Left lung (tissue), 10 donors: Measurements from ENCODE around the gene TWIST2. TPM values are rescaled to one million over a fixed set of nuclear protein-coding genes. Genes with fewer than 3 reads are reported as not detected.

Experiments used
- ATAC-seq: fragments of 200-7000 bp; cut with Tn5 transposase; one replicate; pipeline ENCODE4 v1.9.1; 2020; ENCODE audit warnings: moderate library complexity
- DNase-seq, 4 donors: peaks; one replicate each; pipeline ENCODE4 v3.0.0-alpha.2; 2013 to 2020
- H3K27ac ChIP-seq, 2 donors: fragments of 200-600 bp; sonication (generic) in 1 of 2; one replicate each; pipeline versions ENCODE4 v1.5.0 to v1.8.0; 2020 to 2021
- H3K27me3 ChIP-seq, 2 donors: fragments of 200-600 bp; sonication (generic) in 1 of 2; one replicate each; pipeline versions ENCODE4 v1.5.0 to v1.8.0; 2020 to 2021
- H3K36me3 ChIP-seq, 2 donors: fragments of 200-600 bp; sonication (generic) in 1 of 2; one replicate each; pipeline versions ENCODE4 v1.5.0 to v1.8.0; 2020 to 2021
- H3K4me1 ChIP-seq, 2 donors: fragments of 200-600 bp; one replicate each; pipeline ENCODE4 v1.8.0; 2021
- H3K4me3 ChIP-seq, 2 donors: fragments of 200-600 bp; sonication (generic) in 1 of 2; one replicate each; pipeline versions ENCODE4 v1.5.0 to v1.8.0; 2020 to 2021; ENCODE audit warnings: mild to moderate bottlenecking in 1 of 2
- H3K9me3 ChIP-seq, 2 donors: fragments of 200-600 bp; sonication (generic) in 1 of 2; one replicate each; pipeline versions ENCODE4 v1.5.0 to v1.8.0; 2020 to 2021
- intact Hi-C, 2 donors: fragments of 100-400 bp; cut with DNase I; formaldehyde crosslinking; loops; one replicate each; pipeline versions ENCODE4 v1.11.2 to v1.14.2; 2022
- polyA plus RNA-seq, 6 donors: library from polyadenylated mRNA; unstranded; fragments of 120-200 nt; gene quantifications; one replicate each; pipeline ENCODE4 v1.2.1, GENCODE V29; 2013; ENCODE audit not compliant: insufficient read length in 6 of 6
- total RNA-seq, 2 donors: library from RNA; stranded (reverse); fragmentation: NEBNext Ultra II Directional; extraction: Animal tissue kit (Norgen Biotek cat#: 25700); gene quantifications; one replicate each; pipeline ENCODE4 v1.2.1, GENCODE V29; 2021
- TF ChIP-seq, protein P1 (sequence below), 2 donors: fragments of 200-600 bp; sonication (generic) in 1 of 2; IDR thresholded peaks; one replicate each; pipeline versions ENCODE4 v1.5.0 to v1.8.0; 2021; ENCODE audit warnings: antibody characterized with exemption in 2 of 2
- donor health status: DM: no; HTN: yes; CAD: no.
- donor health status: DM: no; HTN: no; CAD: no.

The TWIST2 gene
- total and polyA plus RNA-seq, 8 donors: 4.0 to 12.8 (median 5.3) TPM

GRCh38 chr2:238895361-238895882 is 47.5 kb downstream of the TWIST2 start:
- H3K9me3 ChIP-seq: no peaks in the 10 kb centered on the region
- H3K36me3 ChIP-seq: no peaks in the 10 kb centered on the region
- peaks cover 0 to 29% of the 10 kb centered on the region in 2 donors for H3K27me3 ChIP-seq
- ATAC-seq (no peak), DNase-seq (no peak)
- no peaks in the 10 kb centered on the region for H3K4me1 ChIP-seq
- intact Hi-C loops: no loop called here
- no peak overlapping the region for H3K4me3 ChIP-seq
- no peak overlapping the region for H3K27ac ChIP-seq
- TF ChIP-seq, protein P1, sequence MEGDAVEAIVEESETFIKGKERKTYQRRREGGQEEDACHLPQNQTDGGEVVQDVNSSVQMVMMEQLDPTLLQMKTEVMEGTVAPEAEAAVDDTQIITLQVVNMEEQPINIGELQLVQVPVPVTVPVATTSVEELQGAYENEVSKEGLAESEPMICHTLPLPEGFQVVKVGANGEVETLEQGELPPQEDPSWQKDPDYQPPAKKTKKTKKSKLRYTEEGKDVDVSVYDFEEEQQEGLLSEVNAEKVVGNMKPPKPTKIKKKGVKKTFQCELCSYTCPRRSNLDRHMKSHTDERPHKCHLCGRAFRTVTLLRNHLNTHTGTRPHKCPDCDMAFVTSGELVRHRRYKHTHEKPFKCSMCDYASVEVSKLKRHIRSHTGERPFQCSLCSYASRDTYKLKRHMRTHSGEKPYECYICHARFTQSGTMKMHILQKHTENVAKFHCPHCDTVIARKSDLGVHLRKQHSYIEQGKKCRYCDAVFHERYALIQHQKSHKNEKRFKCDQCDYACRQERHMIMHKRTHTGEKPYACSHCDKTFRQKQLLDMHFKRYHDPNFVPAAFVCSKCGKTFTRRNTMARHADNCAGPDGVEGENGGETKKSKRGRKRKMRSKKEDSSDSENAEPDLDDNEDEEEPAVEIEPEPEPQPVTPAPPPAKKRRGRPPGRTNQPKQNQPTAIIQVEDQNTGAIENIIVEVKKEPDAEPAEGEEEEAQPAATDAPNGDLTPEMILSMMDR (IDR thresholded peaks at IDR 0.05): no peak

DNA sequence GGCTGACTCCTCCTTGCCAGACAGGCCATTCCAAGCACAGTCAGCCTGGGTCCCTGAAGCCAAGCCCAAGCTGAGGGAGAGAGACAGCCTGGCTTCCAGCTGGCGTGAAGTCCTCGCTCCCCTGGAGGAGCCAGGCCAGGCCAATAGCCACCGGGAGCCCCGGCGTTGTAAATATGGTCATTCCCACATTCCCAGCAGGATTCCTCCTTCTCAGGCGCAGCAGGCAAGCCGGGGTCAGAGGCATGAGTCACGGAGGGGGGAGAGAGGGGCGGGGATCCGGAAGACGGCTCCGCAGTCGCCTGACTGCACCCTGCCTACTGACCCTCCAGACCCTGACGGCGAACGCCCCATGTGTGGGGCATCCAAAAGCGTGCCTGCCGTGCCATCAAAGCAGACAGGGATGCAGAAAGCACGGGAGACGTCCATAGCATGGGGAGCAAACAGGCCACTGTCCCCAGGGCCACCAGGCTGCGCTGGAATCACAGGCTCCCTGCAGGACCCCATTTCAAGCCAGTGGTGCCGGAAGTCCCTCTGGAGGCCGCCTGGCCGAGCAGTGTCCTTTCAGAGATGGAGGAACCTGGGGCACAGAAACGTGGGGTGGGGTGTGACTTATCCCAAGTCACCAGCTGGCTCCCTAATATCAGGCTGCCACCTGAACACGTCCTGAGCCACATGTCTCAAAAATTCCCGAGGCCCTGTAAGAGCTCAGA is 48.2 kb downstream of the TWIST2 start:
- H3K36me3 ChIP-seq: no peaks in the 10 kb centered on the region
- no peaks in the 10 kb centered on the region for H3K4me1 ChIP-seq
- ATAC-seq (peak; percentile 31), DNase-seq (no peak)
- TF ChIP-seq, protein P1 (IDR thresholded peaks at IDR 0.05): no peak
- intact Hi-C loops: no loop called here
- H3K27ac ChIP-seq: no peak overlapping the region
- peaks cover 0 to 29% of the 10 kb centered on the region in 2 donors for H3K27me3 ChIP-seq
- H3K9me3 ChIP-seq: no peaks in the 10 kb centered on the region
- no peak overlapping the region for H3K4me3 ChIP-seq

GRCh38 chr2:238896641-238897040 is 48.8 kb downstream of the TWIST2 start:
- TF ChIP-seq, protein P1 (IDR thresholded peaks at IDR 0.05): no peak
- intact Hi-C loops: no loop called here
- no peak for ATAC-seq
- H3K36me3 ChIP-seq: no peaks in the 10 kb centered on the region
- H3K9me3 ChIP-seq: no peaks in the 10 kb centered on the region
- H3K4me1 ChIP-seq: no peaks in the 10 kb centered on the region
- no peak for DNase-seq
- H3K27me3 ChIP-seq: peaks cover 0 to 29% of the 10 kb centered on the region in 2 donors
- no peak overlapping the region for H3K4me3 ChIP-seq
- H3K27ac ChIP-seq: no peak overlapping the region

DNA sequence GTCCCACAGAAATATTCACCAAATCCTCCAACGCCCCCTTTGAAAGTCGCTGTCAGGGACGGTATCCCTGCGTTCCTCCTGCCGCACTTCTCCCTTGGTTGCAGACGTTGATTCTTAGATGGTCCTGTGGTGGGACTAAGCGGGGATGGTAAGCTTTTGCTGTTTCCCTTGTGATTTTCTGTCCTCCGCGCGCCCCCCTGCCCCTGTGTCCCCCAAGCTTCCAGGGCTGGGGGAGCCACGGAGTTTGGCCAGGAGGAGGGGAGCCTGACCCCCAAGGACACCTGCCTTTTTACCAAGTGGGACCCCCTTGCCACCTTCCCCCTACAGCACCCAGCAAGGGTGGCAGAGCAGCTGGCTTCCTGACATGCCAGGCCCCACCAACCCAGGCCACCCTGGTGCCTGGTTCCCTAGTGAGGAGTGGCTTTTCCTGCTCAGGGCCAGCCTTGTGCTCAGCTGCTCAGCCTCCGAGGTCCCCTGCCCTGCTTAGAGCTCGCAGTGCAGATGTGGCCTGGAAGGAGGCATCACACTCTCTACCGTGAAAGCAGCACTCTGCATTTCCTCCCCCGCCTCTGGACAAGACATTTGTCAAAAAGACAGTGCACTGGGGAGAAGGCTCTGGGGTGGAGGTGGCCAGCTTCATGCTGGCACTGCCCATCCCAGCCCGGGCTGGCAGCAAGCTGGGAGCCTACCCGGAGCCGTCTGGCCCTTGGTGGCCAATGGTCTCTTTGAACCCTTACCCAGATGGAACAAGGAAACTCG is 49.4 kb downstream of the TWIST2 start:
- no peaks in the 10 kb centered on the region for H3K4me1 ChIP-seq
- TF ChIP-seq, protein P1 (IDR thresholded peaks at IDR 0.05): no peak
- peaks cover 0 to 29% of the 10 kb centered on the region in 2 donors for H3K27me3 ChIP-seq
- H3K27ac ChIP-seq: no peak overlapping the region
- no peaks in the 10 kb centered on the region for H3K36me3 ChIP-seq
- peak in 1 of 4 donors; percentile 46 for DNase-seq
- intact Hi-C loops: no loop called here
- ATAC-seq: no peak
- no peaks in the 10 kb centered on the region for H3K9me3 ChIP-seq
- no peak overlapping the region for H3K4me3 ChIP-seq

DNA sequence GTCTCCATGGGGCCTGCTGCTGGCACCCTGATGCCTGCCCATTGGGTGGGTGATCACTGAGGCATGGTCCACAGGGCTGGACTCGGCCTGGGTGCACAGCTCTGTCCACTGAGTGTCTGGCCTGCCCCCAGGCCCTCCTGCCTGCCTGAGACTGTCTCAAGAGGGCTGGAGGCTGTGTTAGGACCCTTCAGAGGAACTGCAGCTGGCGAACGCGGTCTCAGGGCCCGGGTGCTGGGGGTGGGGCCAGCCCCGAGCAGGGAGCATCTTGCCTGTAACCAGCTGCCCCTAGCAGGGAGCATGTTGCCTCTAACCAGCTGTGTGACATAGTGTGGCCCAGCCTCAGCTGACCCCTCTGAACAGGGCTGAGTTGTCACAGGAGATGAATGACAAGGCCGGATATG is 50.0 kb downstream of the TWIST2 start:
- Histone ChIP-seq H3K4me3 (no peak overlapping the region), H3K27ac (no peak overlapping the region), H3K36me3 (no peaks in the 10 kb centered on the region), H3K27me3 (peaks cover 0 to 29% of the 10 kb centered on the region in 2 donors), H3K9me3 (no peaks in the 10 kb centered on the region), H3K4me1 (no peaks in the 10 kb centered on the region)
- no peak for ATAC-seq
- intact Hi-C loops: no loop called here
- peak in 1 of 4 donors; percentile 61 for DNase-seq
- TF ChIP-seq, protein P1 (IDR thresholded peaks at IDR 0.05): no peak
